Suprapubic skin (tissue), 3 donors: ENCODE data around the gene ADCY9.

Source experiments
- CTCF ChIP-seq, 2 donors: fragments of 200-600 bp in 1 of 2; fragments of 450-650 bp in 1 of 2; sonication (generic) in 1 of 2; IDR thresholded peaks; one replicate each; pipeline ENCODE4 v1.5.1; 2016 to 2019; ENCODE audit warnings: antibody characterized with exemption in 2 of 2, mild to moderate bottlenecking in 1 of 2, moderate library complexity in 1 of 2
- EP300 ChIP-seq: sonication (generic); formaldehyde crosslinking; IDR thresholded peaks from one replicate; pipeline ENCODE4 v1.6.1; 2017; ENCODE audit warnings: antibody characterized with exemption
- POLR2A ChIP-seq, 2 donors: fragments of 450-650 bp; IDR thresholded peaks; one replicate each; pipeline ENCODE4 v1.6.1; 2017; ENCODE audit warnings: antibody characterized with exemption in 2 of 2, mild to moderate bottlenecking in 2 of 2, moderate library complexity in 2 of 2

- no peak for TF ChIP-seq CTCF (IDR thresholded peaks at IDR 0.05)
- TF ChIP-seq POLR2A (IDR thresholded peaks at IDR 0.05), result no peak
- TF ChIP-seq EP300, result no peak
Observed at GRCh38 chr16:4147236-4147635, 31.0 kb upstream of the ADCY9 start.
